ENCODE results near the gene TBCCD1. TPM values are rescaled to one million over a fixed set of nuclear protein-coding genes. Genes with fewer than 3 reads are reported as not detected.

The TBCCD1 gene, protein sequence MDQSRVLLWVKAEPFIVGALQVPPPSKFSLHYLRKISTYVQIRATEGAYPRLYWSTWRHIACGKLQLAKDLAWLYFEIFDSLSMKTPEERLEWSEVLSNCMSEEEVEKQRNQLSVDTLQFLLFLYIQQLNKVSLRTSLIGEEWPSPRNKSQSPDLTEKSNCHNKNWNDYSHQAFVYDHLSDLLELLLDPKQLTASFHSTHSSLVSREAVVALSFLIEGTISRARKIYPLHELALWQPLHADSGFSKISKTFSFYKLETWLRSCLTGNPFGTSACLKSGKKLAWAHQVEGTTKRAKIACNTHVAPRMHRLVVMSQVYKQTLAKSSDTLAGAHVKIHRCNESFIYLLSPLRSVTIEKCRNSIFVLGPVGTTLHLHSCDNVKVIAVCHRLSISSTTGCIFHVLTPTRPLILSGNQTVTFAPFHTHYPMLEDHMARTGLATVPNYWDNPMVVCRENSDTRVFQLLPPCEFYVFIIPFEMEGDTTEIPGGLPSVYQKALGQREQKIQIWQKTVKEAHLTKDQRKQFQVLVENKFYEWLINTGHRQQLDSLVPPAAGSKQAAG
- polyA plus RNA-seq (ENCODE audit: low read depth in 6 of 6): 10 to 100 TPM; 12.0 to 32.7 (median 19.7) TPM

DNA sequence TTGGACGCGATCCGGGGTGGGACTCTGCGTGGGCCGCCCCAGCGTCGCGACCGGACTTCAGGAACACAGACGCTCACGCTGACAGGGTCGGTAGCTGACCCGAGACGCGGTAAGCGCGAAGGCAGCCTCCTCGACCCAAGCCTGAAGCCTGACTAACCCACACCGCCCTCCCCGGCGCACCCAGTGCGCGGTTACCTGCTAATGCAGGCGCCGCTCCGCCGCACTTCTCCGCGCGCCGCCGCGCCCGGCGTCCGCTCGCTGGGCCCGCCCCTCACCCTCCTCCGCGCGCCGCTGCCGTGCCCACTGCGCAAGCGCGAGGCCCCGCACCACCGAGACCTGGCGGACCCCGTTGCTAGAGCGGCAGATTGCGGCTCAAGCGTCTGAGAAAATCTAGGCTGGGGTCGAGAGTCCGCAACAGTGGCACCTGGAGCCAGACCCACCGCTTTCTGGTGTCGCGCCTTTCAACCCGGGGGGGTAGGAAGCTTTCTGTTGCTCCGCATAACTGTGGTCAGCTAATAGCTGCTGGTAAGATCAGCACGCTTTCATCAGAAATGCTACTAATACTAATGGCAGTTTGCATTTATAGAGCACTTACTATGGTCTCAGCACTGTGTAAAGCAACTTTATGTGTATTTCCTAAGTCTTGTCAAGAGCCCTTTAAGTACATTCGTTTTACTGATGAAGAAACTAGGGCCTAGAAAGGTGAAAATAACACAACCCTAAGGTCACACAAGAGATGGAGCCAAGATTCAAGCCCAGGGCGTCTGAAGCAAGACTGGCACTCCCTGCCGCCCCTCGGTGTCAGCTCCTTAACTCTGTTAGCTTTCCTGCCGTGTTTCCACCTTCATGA lies at the start of gene TBCCD1:
Gene TBCCD1 (minus strand): TSS at position 268 of the 850 bp plus-strand sequence. CDS start 3,010 bp downstream, outside the sequence.
- Mint-ChIP-seq H3K36me3 (peaks cover 0 to 1% of the 10 kb centered on the region in 2 donors), H3K27ac (peak within 1 kb of the TSS; percentile 81 to 98 (median 96)), H3K27me3 (no peaks in the 10 kb centered on the region), H3K9me3 (no peaks in the 10 kb centered on the region), H3K4me1 (peaks cover 42 to 58% (median 57%) of the 10 kb centered on the region in 3 donors), H3K4me3 (peak within 1 kb of the TSS; percentile 82 to 98 (median 96))
- ATAC-seq (ENCODE audit: low read depth in 2 of 2) (peak; percentile 58), DNase-seq (peak; percentile 96)

GRCh38 chr3:186616299-186616617 lies 49.1 kb upstream of the TBCCD1 start:
- Mint-ChIP-seq H3K4me1 (peaks cover 14 to 24% (median 17%) of the 10 kb centered on the region in 3 donors), H3K36me3 (no peaks in the 10 kb centered on the region), H3K27me3 (peaks cover 50 to 64% (median 55%) of the 10 kb centered on the region in 3 donors), H3K9me3 (no peaks in the 10 kb centered on the region), H3K27ac (no peak overlapping the region), H3K4me3 (no peak overlapping the region)
- DNase-seq: no peak
- no peak for ATAC-seq (ENCODE audit: low read depth in 2 of 2)

DNA sequence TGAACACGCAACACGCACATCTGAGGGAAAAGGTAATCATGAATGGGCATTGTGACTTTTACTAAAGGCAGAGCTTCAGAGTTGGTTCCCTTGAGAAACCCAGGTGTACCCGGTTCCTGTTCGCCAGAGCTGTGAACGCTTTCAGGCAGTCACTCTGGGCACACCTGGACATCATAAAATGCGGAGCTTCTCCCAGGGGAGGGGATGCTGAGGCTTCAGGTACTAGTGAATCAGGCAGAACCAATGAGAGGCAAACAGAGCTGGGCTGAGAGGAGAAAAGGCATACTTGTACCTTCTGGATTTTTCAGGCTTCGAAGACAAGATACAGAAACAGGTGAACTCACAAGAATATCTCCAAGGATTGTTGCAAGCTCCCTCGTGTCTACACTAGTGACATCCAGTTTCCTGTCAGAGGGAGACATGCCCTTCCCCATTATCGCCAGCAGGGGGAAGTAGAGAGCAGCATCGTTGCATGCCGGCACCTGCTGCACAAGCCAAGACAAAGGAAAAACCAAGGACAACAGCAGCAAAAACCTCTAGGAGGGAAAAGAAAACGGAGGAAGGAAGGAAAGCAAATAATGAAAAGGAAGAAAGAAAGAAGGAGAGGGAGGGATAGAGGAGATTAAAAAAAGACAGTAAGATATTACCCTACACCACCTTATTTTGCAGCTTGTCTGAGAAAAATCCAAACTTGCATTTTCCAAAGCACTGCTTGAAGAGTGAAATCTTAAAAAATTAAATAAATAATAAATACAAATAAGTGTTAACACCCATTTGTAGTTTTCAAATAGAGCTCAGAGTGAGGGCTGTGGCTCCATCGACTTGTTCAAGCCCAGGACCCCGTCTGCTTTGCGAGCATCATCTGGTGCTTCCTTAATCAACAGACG lies 47.7 kb upstream of the TBCCD1 start:
- peaks cover 14 to 24% (median 17%) of the 10 kb centered on the region in 3 donors for H3K4me1 Mint-ChIP-seq
- H3K27ac Mint-ChIP-seq: peak overlapping the region; percentile 0 to 84 (median 34)
- DNase-seq: peak; percentile 68
- ATAC-seq (ENCODE audit: low read depth in 2 of 2): peak; percentile 59 to 63
- H3K9me3 Mint-ChIP-seq: no peaks in the 10 kb centered on the region
- H3K4me3 Mint-ChIP-seq: peak overlapping the region in 4 of 8 donors; percentile 0 to 59 (median 20)
- H3K27me3 Mint-ChIP-seq: peaks cover 45 to 56% (median 47%) of the 10 kb centered on the region in 3 donors
- no peaks in the 10 kb centered on the region for H3K36me3 Mint-ChIP-seq

DNA sequence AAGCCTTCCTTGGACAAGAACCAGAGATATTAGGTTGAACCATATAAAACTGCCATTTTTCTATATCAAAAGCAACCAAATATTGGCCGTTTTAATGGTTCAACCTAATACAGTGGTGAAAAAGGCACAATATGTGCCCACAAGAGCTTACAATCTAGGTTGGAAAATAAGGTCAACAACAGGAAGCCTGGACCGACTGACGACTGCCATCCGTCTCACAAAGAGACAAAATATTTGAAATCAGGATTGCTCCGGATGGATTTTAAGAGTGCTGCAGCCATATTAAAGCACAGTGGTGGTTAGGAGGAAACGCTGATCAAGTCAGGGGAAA lies 47.1 kb upstream of the TBCCD1 start:
- H3K4me1 Mint-ChIP-seq: peaks cover 14 to 24% (median 17%) of the 10 kb centered on the region in 3 donors
- H3K36me3 Mint-ChIP-seq: no peaks in the 10 kb centered on the region
- ATAC-seq (ENCODE audit: low read depth in 2 of 2): no peak
- peaks cover 41 to 56% (median 47%) of the 10 kb centered on the region in 3 donors for H3K27me3 Mint-ChIP-seq
- H3K9me3 Mint-ChIP-seq: no peaks in the 10 kb centered on the region
- H3K4me3 Mint-ChIP-seq: peak overlapping the region in 1 of 8 donors; percentile 0
- DNase-seq: no peak
- no peak overlapping the region for H3K27ac Mint-ChIP-seq

GRCh38 chr3:186613637-186614265 lies 46.6 kb upstream of the TBCCD1 start:
- ATAC-seq (ENCODE audit: low read depth in 2 of 2) (no peak), DNase-seq (no peak)
- Mint-ChIP-seq H3K9me3 (no peaks in the 10 kb centered on the region), H3K4me1 (peaks cover 14 to 24% (median 17%) of the 10 kb centered on the region in 3 donors), H3K36me3 (no peaks in the 10 kb centered on the region), H3K4me3 (no peak overlapping the region), H3K27me3 (peaks cover 42 to 54% (median 47%) of the 10 kb centered on the region in 3 donors), H3K27ac (no peak overlapping the region)

- no peak for ATAC-seq (ENCODE audit: low read depth in 2 of 2)
- peaks cover 37 to 46% (median 39%) of the 10 kb centered on the region in 3 donors for H3K27me3 Mint-ChIP-seq
- H3K27ac Mint-ChIP-seq: peak within 1 kb of the TSS in 1 of 6 donors; percentile 64
- peaks cover 14 to 24% (median 17%) of the 10 kb centered on the region in 3 donors for H3K4me1 Mint-ChIP-seq
- no peaks in the 10 kb centered on the region for H3K9me3 Mint-ChIP-seq
- no peak within 1 kb of the TSS for H3K4me3 Mint-ChIP-seq
- H3K36me3 Mint-ChIP-seq: no peaks in the 10 kb centered on the region
- DNase-seq: no peak
Observed at GRCh38 chr3:186612721-186613636, 45.8 kb upstream of the TBCCD1 start, which contains the start of gene AHSG. AHSG (plus strand) TSS chr3:186613060; CDS start chr3:186613142, 82 bp downstream.

DNA sequence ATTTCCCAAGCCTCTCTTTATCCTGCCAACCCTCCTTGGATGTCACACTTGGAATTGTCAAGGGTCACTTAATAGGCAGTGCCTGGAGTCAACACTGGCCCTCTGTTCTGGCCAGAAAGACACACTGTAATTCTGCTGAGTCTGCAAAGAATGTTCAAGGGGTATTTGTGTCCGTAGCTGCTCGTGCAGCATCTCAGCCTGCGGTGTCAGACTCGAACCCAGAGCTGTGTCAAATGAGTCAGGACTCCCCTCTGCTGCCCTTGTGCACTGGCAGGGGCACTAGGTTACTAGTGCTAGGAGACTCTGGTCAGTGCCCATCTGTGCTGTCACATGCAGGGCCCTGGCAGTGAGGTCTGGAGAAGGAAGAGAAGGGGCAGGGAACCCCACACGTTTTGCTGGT lies 44.9 kb upstream of the TBCCD1 start:
- Mint-ChIP-seq H3K4me1 (peaks cover 11 to 17% (median 14%) of the 10 kb centered on the region in 3 donors), H3K4me3 (no peak overlapping the region), H3K27ac (no peak overlapping the region), H3K9me3 (no peaks in the 10 kb centered on the region), H3K36me3 (no peaks in the 10 kb centered on the region), H3K27me3 (peaks cover 27 to 37% (median 30%) of the 10 kb centered on the region in 3 donors)
- no peak for ATAC-seq (ENCODE audit: low read depth in 2 of 2)
- DNase-seq: no peak

GRCh38 chr3:186609247-186609868 lies 42.2 kb upstream of the TBCCD1 start:
- Mint-ChIP-seq H3K4me1 (peaks cover 2 to 3% (median 2%) of the 10 kb centered on the region in 3 donors), H3K36me3 (no peaks in the 10 kb centered on the region), H3K27me3 (peaks cover 22 to 36% (median 33%) of the 10 kb centered on the region in 3 donors), H3K9me3 (no peaks in the 10 kb centered on the region), H3K4me3 (no peak overlapping the region), H3K27ac (no peak overlapping the region)
- DNase-seq: no peak
- no peak for ATAC-seq (ENCODE audit: low read depth in 2 of 2)

DNA sequence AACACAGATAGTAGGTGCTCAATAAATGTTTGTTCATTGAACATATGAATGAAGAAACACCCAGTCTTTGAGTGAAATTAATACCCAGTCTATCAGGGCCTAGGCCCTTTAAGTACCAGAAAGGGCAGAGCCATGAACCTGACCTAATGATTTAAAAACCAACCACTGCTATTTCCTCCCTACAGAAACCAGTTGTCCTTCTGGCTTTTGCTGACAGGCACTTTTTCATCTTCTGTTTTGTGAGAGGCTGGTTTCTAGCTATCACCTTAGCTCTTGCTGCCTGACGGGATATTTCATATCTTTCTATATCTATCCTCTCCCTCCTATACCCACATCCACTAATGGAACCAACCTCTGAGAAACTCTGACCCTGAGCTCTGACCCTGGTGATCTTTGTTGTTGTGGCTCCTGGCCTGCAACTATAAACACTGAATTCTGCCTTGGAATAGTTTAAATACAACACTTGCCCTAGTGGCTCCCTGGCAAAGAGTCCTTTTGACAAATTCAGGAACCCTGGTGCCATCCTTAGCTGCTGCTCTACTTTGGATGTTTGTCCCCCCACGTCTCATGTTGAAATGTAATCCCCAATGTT lies 41.6 kb upstream of the TBCCD1 start:
- H3K27me3 Mint-ChIP-seq: peaks cover 20 to 36% (median 34%) of the 10 kb centered on the region in 3 donors
- no peak overlapping the region for H3K27ac Mint-ChIP-seq
- DNase-seq (no peak), ATAC-seq (ENCODE audit: low read depth in 2 of 2) (no peak)
- H3K4me1 Mint-ChIP-seq: no peaks in the 10 kb centered on the region
- H3K4me3 Mint-ChIP-seq: no peak overlapping the region
- H3K9me3 Mint-ChIP-seq: no peaks in the 10 kb centered on the region
- no peaks in the 10 kb centered on the region for H3K36me3 Mint-ChIP-seq

GRCh38 chr3:186605561-186606545 lies 38.7 kb upstream of the TBCCD1 start:
- Mint-ChIP-seq H3K36me3 (no peaks in the 10 kb centered on the region), H3K27me3 (peaks cover 13 to 24% (median 18%) of the 10 kb centered on the region in 3 donors), H3K4me3 (no peak overlapping the region), H3K9me3 (no peaks in the 10 kb centered on the region), H3K27ac (no peak overlapping the region), H3K4me1 (no peaks in the 10 kb centered on the region)
- no peak for DNase-seq
- no peak for ATAC-seq (ENCODE audit: low read depth in 2 of 2)

Data from naive B cell (primary cell).